ENCODE measurements around the gene PSMB5.
"Not testable (repeated sequence)": the region's sequence is repeated elsewhere in the genome, so short reads cannot be mapped to it uniquely, and the experiment has no call there.

Gene PSMB5

DNA sequence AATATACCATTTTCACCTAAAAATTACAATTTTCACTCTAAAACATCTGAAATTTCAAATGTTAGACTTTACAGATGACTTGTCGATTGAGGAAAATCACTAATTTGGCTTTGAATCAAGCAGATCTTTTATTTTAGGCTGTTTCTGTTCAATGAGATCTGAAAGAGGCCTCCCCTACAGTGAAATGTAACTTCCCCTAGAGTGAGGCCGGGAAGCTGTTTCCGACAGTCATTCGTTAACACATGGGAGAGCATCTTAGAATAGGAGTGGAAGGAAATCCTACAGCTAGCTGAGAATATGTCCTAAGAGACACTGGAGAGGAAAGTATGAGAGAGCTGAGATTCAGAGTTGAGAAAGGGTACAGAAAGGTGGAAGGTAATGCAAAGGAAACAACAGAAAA is 19.1 kb downstream of the PSMB5 start:
- no peak for DNase-seq (ENCODE audit: low spot score)

DNA sequence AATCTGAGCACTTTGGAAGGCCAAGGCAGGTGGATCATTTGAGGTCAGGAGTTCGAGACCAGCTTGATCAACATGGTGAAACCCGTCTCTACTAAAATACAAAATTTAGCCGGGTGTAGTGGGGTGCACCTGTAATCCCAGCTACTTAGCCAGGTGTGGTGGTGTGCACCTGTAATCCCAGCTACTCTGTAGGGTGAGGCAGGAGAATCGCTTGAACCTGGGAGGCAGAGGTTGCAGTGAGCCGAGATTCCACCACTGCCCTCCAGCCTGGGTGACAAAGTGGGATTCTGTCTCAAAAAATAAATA is 21.0 kb downstream of the PSMB5 start:
- not testable (repeated sequence) for DNase-seq (ENCODE audit: low spot score)

DNA sequence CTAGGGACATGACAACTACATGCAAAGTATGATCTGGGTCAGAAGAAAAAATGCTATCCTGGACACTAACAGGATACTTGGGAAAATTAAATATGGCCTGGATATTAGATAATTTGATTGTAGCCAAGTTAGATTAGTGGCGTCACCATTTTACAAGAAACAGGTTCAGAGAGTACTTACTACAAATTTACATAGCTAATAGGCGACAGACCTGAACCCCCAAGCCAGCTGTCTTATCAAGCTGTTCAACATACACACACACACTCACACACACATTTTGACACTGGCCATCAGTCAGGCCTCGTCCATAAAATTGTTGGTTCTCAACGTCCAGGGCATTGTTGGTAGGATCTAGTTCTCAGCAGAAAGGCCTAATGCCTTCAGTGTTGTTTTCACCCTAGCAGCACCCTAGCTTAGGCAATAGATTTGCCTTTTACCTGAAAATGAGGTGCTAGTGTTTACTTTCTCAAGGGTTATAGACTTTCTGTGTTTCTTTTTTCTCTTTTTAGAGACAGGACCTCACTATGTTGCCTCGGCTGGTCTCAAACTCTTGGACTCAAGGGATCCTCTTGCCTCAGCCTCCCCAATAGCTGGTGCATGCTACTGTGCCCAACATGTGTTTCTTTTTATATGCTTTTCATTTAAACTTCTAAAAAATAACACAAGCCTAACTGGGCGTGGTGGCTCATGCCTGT is 21.5 kb downstream of the PSMB5 start:
- DNase-seq (ENCODE audit: low spot score), result no peak

DNA sequence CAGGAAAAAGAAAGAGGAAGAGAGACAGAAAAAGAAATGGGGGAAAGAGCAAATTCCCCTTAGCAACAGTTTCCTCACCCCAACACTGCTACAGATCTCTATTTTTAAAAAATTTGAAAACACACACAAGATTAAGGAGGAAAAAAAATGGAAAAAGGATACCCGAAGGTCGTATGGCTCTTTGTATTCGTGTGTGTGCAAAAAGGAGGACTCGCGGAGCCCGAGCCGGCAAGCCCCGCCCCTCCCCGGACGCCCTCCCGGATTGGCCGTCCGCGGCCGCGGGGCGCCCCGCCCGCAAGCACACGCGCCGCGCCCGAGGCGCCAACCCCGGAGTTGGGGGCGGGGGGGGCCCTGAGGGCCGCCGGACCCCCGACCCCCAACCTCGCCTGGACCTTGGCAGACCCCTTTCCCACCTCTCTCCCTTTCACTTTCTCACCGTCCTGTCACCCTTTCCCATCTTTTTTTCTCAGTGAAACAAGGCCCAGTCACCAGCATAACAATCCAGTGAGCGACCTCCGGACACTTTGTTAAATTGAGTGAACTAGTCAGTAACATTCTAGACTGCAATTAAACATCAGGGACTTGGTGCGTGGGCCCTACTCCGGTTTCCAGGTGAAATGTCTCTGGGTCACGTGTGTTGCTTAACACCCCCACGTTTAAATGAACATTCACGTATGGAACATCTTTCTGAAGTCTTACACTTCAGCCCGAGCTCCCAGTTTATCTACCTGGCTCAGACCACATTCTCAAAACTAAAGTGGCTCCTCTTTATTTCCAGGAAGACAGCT is 24.6 kb downstream of the PSMB5 start, which contains the start of gene C14orf93:
TSS of gene C14orf93 (minus strand) at position 205 of the 788 bp plus-strand sequence. CDS start 11,120 bp downstream, outside the sequence.
- DNase-seq (ENCODE audit: low spot score), result peak; percentile 93

DNA sequence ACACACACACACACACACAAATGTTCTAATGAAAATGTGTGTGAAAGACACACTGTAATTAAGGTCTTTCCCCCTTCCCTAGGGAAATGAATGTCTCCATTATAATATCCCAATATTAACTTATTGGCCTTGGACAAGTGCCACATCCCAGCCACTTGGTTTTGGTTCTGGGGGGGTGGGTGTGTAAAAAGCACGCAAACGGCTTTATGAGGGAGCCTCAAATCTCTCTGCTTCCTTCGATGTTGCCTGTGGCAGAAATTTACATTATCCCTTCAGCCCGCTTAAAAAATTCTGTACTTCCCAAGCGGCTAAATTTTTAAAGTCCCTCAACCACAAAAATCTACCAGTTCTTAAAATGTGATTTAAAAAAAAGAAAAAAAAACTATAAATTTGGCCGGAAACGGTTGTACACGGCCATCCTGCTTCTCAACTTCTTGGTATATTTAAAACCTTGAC is 25.2 kb downstream of the PSMB5 start:
- no peak for DNase-seq (ENCODE audit: low spot score)

DNA sequence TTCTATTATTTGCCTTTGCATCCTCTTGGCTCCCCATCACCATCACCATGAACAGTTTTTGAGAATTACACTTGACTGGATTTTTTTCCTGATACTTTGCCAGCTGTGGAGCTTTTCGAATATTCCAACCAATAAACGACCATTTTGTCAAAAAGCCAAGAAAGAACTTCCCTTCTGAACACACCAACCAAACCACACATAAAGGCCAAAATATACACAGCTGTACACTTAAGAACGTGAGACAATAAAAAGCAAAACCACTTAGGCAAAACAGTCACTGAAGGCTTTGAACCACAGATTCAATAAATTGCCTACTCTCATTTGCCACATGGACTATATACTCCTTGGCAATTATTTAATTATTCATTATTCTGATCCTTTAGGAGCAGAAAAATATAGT is 25.9 kb downstream of the PSMB5 start:
- DNase-seq (ENCODE audit: low spot score), result no peak

DNA sequence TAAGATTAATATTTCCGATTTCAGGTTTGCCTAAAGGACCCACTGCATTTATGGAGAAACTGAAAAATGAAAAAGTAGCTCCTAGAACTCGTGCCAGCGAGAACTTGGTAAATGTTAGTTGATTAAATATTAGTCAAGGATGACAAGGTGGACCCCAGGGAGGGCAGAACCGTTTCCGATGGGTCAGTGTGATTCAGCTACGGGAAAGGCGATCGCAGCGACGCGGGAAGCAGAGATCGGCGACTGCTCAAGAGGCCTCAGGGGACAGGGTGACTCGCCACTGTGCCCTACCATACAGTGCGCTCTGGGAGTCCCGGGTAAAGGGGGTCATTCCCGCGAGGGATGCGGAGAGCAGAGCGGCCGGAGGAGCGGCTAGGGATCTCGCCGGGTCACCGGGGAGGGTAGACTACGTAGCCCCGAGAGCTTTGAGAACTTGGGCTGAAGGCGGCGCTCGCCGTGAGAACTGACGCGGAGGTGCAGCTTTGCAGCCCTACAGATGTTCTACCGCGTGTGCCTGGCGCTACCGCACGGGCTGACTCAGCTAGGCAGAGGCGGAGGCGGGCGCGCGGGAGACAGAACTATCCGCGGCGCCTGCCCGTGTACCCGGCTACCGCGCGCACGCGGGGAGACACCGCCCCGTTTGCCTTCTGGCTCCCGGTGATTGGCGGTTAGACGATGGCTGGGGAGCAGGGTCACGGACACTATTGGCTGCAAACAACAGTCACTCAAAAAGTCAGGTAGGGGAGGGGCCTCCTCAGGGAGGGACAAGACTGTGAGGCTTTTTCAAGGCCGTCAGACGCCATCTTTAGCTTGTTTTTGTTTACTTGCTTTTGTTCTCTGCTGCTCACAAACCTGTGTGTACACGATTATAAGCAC is 27.9 kb downstream of the PSMB5 start:
- DNase-seq (ENCODE audit: low spot score), result peak; percentile 95

DNA sequence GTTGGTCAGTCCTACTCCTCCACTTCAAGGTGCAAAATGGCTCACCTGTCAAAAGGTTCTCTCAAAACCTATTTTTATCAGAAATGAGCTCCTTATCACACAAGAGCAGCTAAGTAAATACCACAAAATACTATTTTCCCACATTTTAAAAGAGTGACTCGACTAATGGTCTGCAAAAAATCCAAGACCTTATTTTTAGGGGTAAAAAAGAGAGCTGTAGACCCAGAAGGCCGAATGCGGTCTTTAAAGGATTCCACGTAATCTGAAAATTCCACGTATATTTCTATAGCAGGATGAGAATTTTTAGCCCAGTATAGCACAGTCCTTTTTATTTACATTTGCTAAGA is 28.5 kb downstream of the PSMB5 start:
- no peak for DNase-seq (ENCODE audit: low spot score)

DNA sequence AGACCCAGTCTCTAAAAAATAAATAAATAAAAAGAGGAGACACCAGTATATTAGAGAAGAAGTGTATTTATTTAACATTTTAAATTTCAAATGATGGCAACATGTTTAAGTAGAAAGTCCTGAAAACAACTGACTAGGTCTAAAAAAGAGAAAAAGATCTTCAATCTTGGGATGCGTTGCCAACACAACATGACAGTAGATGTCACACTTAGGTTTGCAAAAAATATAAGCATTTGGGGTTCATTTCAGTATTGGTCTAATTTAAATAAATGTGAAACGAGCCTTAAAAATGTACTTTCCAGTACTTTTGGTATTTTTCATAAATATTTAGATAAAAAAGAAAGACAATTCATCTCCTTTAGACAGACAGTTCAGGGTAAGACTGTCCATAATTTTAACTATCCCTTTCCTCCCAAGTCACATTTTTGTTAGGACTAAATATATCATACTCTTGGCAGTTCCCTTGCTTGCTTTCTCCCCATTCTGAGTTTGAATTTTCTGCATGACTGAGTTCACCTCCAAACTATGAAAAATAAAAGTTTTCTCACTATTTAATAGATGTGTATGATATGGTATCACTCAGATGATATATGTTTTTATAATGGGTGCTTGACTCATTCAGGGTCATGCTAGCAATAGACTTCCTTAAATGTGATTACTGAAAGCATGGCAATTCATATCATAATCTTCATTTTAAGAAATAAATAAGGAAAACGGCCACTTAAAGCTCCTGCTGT is 29.1 kb downstream of the PSMB5 start:
- DNase-seq (ENCODE audit: low spot score), result no peak

DNA sequence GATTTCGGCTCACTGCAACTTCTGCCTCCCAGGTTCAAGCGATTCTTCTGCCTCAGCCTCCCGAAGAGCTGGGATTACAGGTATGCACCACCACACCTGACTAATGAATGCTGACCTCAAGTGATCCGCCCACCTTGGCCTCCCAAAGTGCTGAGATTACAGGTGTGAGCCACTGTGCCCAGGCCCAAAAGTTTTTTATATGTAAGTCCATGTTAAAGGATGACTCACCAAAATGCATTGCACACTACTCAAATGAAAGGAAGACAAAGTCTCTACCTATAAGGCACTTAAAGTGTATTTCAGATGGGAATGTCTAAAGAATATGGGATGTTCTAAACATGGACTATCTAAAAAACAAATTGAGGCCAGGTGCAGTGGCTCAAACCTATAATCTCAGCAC is 30.4 kb downstream of the PSMB5 start:
- DNase-seq (ENCODE audit: low spot score), result not testable (repeated sequence)

DNA sequence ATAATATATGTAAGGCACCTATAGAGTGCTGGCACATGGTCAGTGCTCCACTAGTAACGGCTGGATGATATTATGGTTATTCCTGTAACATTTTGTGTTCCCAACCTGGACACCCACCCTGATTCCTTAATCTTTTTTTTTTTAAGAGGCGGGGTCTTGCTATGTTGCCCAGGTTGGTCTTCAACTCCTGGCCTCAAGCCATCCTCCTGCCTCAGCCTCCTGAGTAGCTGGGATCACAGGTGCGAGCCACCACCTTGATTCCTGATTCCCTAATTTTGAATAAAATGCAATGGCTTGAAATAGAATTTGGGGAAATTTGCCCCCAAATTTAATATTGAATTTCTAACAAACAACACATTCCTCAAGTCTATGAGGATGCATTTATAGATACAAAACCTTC is 32.1 kb downstream of the PSMB5 start:
- DNase-seq (ENCODE audit: low spot score), result no peak

DNA sequence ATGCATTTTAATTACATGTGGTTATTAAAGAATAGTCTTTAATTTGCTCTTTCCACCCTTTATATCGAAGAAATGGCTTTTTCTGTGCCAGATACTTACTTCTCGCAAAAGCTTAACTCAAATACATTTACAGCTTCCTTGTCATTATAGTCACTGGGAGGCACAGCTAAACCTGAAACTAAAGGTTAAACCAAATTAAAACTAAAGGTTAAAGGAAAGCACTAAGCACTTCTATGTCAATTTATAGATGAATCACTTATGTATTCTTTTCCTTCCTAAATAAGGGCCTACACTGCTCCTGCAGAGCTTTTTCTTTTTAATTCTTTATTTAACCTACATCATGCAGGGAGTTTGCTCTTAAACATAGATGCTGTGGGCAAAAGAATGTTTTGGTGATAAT is 33.8 kb downstream of the PSMB5 start:
- DNase-seq (ENCODE audit: low spot score), result no peak

DNA sequence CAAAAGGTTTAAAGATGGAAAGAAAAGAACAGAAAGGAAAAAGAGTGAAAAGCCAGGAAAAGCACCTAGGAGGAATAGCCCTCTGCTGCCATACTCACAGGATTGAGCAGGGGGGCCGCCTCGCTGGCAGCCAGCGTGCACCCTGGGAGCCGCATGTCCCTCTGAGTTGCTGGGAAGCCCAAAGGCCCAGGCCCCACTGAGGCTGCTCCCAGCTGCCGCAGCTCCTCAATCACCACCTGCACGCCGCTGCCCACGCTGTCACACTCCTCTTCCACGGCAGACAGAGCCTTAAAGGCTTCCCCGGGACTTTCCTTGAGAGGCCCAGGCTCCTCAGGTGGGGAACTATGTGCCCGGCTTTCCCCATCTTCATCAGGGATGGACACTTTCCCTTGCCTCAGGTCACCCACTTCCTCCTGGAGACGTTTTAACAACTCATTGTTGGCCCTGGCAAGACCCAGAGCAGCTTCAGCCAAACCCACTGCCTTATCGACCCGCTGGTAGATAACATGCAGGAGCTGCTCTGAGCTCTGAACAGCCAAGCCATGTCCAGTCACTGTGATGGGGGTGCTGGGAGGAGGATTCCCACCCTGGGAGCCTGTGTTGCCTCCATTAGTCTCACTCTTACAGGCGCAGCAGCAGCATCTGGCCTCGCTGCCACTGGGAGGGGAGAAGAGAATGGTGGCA is 36.2 kb downstream of the PSMB5 start:
- DNase-seq (ENCODE audit: low spot score), result no peak

DNA sequence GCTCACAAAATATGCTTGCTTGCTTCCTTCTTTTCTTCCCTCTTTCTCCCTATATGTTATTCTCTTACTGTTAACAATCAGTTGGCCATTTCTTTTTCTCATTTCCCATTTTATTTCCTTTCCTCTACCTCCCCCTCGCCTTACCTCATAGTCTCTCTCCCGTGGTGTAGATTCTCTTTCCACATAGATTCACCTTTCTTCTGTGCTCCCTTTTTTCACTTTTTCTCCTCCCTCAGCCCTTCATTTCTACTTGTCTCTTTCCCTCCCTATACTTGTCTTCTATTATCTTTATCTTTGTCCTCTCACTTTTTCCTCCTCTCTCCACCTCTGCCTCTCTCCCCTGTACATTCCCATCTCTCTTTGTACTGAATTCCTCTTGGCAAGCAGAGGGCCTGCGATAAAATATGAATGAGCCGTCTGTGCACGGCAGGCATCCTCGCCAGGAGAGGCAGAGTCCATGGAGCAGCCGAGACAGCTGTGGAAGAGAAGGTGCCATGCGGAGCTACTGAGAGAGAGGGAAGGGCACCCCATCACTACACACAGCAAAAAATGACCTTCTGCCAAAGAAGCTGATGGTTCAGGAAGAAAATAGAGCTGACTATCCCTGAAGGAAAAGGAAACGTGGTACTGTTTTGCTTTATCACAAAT is 36.9 kb downstream of the PSMB5 start:
- no peak for DNase-seq (ENCODE audit: low spot score)

DNA sequence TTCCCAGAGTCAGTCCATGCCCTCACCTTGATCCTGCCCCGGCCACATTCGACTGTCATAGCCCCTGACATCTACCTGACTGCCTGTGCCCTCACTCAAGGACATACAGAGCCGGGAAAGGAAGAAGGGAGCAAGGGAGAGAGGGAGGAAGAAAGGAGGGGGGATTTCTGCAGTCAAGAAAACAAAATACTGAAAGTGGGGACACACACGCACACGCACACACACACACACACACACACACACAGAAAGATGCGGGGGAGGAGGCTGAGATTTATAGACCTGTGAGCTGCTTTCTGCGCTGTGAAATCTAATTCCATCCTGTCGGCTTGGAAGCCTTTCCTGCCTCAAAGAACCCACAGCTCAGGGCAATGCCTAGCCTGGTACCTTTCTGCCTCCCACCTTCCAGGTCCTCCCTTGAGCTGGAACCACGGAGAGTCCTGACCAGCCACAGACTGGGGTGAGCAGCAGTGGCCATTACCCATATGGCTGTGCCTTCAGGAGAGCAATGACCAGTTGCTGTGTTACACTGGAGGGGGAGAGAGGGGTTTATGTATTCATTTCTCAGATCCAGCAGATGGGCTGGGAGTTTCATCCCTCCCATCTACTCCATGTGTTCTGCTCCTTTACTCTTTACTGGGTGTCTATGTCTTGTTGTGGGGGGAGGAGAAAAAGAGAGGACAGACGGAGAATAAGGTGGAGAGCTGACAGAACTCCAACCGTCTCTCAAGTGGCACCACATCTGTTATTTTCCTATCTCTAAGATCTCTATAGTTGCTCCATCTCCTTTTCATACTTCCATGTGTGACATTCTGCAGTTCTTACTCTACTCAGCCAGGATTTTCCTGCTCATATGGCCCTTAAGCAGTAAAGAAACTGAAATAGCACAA is 37.7 kb downstream of the PSMB5 start:
- no peak for DNase-seq (ENCODE audit: low spot score)

DNA sequence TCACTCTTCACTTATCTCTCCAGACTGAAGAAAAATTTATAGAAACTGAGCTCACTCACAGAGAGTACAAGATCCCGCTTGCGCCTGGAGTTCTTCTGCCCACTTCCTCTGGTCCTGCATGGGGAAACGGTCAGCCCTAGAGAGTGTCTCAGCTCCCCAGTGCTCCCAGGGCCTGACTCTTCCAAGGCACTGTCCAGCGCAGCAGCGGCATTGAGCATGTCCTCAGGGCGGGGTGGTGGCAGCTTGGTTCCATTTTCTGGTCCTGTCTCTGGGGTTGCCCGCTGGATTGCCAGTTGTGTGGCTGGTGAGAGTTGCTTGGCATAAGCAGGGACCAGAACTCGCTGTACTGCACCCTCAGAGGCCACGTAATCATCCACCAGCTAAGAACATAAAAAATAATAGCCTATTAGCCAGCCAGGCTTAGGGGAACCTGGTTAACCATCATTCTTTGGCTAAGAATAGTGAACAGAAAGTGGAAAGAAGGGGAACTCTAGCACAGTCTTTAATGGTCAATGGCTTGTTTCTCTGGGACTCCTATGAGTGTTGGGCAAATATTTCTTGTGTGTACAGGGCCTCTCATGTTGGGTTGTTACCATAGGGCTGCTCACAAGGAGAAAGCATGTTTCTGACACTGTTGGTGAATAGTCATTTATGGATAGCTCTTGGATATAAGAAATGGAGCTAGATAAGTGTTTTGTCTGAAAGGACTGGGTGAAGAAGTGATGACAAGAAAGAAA is 38.6 kb downstream of the PSMB5 start:
- DNase-seq (ENCODE audit: low spot score), result no peak

DNA sequence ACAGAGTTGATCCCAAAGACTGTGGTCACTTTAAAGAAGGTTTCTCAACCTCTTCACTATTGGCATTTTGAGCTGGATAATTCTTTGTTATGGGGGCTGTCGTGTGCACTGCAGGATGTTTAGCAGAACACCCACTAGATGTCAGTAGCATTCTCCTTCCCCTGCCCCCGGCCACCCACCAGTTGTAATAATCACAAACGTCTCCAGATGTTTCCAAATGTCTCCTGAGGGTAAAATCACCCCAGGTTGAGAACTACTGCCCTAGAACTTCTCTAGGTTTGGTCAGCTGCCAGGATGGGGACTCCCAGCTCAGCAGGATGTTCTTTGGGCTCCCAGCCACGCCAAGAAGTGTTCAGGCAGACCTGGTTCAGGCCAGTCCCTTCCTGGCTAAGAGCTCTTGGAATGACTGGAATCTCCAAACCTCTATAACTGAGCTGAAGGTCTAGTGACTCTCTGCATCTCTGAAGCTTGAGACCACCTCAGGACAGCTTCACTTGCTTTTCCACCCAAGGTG is 39.9 kb downstream of the PSMB5 start:
- peak; percentile 42 for DNase-seq (ENCODE audit: low spot score)

DNA sequence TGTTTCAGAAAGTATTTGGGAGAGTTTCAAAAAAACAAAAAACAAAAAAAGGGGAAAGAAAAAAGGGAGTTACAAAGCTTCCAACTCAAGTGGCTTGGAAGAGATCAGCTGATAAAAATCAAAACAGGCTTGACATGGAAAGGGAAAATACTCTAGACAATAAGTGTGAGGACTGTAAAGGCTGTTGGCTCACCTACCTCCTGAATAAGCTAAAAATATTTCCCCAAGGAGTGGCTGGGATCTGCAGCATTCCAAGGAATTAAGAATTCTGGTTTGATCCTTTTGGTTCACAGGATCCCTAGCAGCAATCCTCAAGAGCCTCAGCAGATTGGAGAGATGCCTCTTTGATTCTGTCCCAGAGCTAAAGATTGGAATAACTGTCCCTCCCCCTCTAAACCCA is 41.2 kb downstream of the PSMB5 start:
- no peak for DNase-seq (ENCODE audit: low spot score)

DNA sequence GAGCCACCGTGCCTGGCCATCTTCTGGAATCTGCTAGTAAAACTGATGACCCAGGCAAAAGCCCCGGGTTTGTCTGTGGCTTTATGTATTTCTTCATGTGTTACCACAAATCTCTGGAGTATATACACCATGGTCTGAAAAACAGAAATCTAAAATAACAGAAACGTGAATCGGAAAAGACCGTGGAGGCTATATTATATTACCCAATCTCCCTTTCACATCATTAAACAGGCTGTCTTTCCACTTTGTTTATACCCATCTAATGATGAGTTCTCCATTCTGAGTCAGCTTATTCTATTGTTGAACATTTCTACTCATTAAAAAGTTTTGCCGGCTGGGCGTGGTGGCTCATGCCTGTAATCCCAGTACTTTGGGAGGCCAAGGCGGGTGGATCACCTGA is 42.8 kb downstream of the PSMB5 start:
- DNase-seq (ENCODE audit: low spot score), result no peak
